ENCODE results near the gene CLEC18C.
"Not testable (repeated sequence)": the region's sequence is repeated elsewhere in the genome, so short reads cannot be mapped to it uniquely, and the experiment has no call there.

DNA sequence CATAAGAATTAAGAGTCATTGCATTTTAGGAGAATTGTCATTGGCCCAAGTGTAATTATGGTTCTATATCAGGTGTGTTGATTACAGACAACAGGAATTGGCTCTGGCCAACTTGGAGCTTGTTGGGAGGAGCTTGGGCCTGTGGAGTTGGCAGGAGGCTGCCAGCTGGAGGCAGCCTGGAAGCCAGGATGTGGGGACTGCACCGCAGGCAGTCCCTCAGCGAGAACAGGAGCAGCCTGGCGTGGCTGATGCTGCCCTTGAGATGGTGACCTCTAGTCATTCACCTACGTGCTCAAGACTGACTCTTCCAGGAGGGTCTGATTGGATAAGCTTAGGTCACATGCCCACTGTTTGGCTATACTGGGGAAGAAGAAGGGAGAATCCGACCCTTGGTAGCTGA lies 45.9 kb upstream of the CLEC18C start:
- TF ChIP-seq, protein P1, sequence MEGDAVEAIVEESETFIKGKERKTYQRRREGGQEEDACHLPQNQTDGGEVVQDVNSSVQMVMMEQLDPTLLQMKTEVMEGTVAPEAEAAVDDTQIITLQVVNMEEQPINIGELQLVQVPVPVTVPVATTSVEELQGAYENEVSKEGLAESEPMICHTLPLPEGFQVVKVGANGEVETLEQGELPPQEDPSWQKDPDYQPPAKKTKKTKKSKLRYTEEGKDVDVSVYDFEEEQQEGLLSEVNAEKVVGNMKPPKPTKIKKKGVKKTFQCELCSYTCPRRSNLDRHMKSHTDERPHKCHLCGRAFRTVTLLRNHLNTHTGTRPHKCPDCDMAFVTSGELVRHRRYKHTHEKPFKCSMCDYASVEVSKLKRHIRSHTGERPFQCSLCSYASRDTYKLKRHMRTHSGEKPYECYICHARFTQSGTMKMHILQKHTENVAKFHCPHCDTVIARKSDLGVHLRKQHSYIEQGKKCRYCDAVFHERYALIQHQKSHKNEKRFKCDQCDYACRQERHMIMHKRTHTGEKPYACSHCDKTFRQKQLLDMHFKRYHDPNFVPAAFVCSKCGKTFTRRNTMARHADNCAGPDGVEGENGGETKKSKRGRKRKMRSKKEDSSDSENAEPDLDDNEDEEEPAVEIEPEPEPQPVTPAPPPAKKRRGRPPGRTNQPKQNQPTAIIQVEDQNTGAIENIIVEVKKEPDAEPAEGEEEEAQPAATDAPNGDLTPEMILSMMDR (IDR thresholded peaks at IDR 0.05), result not testable (repeated sequence)
- not testable (repeated sequence) for TF ChIP-seq JUNB (IDR thresholded peaks at IDR 0.05); CHD2 (IDR thresholded peaks at IDR 0.05; ENCODE audit: low read length, partially characterized antibody); RAD21 (conservative IDR thresholded peaks at IDR 0.05 in 1 of 2, IDR thresholded peaks at IDR 0.05 in 1 of 2); EP300 (IDR thresholded peaks at IDR 0.05)
